SK-N-DZ (cell line): Measurements from ENCODE around the gene BBS5.
"Not testable (repeated sequence)": the region's sequence is repeated elsewhere in the genome, so short reads cannot be mapped to it uniquely, and the experiment has no call there.

Source experiments
- DNase-seq: peaks from one replicate; pipeline ENCODE4 v3.0.0-alpha.2; 2015; ENCODE audit warnings: low spot score

BBS5 gene

DNA sequence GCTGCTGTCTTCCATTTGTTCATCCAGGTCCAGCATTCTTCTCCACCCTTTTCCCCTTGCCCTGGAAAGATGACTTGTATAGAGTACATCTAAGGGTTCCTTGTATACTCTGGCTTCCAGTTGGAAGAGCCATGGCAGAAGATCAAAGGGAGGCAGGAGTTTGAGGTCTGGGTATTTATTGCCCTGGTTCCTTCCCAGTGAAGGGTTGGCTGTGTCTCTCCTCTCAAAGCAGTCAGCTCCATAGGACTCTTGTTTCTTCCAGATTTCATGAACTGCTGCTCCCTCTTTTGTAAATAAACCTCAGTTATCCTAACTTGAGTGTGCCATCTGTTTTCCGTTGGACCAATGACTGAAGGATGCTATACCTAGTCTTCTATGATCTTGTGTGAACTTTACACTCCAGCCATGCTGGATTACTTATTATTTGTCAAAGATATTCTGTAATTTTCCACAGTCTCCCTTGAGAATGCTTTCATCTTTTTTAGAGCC, 6.4 kb downstream of the BBS5 start:
- DNase-seq = no peak

DNA sequence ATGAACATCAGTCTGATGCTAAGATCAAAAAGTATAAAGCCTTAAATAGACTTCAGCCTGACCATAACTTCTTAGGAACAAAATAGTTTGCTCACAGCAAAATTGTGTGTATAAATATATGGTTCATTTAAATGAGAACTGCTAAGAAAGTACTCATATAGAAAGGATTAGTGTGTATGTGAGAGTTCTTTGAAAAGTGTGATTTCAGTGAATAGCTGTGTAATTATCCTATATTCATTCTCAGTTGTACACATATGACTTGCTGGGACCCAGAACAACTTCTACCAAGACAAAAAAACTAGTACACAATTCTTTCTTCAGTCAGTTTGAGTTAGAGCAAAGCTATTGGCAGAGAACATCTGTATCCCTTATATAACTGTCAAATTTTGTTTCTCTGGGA, 7.2 kb downstream of the BBS5 start:
- DNase-seq = no peak

DNA sequence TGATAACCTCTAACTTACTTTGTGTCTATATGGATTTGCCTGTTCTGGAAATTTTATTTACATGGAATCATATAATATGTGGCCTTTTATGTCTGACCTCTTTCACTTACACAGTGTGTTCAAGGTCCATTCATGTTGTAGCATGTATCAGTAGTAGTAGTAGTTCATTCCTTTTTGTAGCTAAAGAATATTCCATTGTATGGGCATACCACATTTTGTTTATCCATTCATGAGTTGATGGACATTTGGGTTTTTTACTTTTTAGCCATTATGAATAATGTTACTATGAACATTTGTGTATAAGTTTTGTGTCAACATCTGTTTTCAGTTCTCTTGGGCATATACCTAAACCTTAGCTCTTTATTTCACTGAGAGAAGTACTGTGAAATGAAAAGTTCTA, 11.5 kb downstream of the BBS5 start:
- DNase-seq = no peak

DNA sequence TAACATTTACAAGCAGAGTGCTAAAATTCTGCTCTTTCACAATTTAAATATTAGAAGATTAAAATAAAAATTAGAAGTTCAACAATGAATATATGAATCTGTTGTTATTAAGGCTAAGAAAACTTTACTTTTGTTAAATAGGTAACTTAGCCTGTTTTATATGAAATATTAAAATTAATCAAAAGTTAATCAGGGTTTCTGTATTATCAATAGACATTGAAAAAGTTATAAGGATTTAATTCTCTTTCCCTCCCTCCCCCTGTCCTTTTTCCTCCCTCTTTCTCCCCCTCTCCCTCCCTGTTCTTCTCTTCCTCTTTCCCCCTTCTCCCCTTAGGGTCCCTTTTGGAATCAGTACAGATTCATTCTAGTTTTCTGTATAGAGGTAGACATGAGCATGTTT, 12.1 kb downstream of the BBS5 start:
- no peak for DNase-seq

DNA sequence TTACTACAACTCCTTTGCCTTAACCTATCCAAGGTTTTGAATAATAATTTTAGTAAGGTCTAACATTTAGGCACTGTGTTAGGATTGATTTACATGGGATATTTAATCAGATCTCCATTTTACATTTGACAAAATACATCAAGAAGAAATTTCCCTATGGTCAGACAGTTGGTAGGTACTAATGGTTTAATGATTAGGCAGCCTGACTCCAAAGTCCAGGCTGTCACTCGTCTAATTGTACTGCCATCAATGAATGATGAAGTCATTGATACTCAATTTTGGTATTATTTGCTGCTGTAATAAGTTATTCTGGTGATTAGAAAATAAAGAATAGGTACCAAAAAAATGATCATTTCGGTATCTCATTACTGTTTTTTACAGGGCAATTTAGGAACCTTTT, 14.1 kb downstream of the BBS5 start:
- no peak for DNase-seq

DNA sequence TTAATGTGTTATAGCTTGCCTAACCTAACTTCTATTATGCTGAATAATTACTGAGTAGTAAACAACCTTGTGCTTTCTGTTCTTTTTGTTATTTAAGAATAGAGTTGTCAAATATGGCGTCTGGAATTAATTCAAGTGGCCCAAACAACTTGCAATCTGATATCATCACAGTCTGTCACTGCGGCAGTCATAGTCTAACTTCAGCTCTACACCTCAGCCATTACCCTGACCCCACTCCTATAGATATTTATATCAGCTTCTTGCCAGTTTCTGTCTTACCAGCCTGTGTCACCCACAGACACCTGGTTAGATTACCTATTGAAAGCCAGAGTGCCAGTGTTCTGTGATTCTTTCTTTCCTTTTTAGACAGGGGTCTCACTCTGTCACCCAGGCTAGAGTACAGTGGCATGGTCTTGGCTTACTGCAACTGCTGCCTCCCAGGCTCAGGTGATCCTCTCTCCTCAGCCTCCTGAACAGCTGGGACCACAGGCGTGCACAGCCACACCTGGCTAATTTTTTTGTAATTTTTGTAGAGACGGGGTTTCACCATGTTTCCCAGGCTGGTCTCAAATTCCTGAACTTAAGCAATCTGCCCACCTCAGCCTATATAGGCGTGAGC, 16.1 kb downstream of the BBS5 start:
- no peak for DNase-seq

DNA sequence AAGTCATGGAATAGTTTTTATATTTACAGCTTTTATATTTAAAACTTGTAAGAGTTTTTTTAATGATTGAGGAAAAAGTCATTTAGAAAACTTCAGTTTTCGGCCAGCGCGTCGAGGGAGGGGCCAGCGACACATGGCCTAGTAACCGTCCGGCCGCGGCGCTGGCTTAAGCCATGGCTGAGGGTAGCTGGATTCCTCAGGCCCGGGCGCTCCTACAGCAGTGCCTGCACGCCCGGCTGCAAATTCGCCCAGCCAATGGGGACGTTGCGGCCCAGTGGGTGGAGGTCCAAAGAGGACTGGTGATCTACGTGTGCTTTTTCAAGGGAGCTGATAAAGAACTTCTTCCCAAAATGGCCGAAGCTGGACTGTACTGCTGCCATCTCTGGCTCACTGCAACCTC, 25.4 kb downstream of the BBS5 start:
- DNase-seq = no peak

DNA sequence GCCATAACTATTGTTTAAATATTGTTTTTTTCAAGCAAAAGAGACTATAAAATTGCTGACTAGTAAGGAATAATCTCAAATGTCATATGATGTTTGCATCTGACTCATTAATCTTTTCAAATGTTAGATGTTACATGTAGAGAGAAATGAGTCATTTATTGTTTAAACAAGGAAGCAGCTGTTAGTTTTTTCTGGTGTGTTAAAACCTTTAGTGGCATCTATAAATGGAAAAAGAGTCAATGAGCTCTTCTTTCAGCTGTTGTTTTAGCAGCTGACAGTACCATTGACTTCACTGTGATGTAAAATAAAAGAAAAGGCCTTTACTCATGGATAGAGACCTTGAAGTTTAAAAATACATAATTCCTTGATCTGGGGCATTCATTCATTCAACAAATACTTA, 28.4 kb downstream of the BBS5 start:
- DNase-seq = no peak

DNA sequence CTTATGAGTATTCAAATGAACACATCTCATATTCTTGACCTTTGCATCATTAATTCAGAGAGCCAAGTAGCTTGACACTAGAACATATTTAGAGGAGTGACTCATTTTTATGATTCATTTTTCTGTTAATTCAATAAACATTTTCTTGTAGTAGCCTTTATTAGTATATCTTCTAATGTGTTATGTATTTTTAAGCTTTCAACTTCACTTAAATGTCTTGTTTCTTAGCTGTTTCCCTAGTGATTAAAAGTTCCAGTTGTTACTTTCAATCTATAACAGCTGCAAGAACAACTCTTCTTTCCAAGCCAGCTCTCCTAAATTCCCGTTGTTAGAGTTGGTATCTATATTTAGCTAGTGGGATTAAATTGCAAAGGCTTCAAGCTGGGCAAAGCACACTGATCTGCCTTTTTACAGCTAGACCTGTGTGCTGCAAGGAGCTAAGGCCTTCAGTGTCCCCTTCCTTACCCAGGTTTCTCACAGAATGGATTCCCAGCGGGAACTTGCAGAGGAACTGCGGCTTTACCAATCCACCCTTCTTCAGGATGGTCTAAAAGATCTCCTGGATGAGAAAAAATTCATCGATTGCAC, 30.1 kb downstream of the BBS5 start, which contains the start of gene KLHL41:
TSS of gene KLHL41 (plus strand) at position 405 of the 588 bp plus-strand sequence. CDS start at position 482, 77 bp downstream.
- no peak for DNase-seq

DNA sequence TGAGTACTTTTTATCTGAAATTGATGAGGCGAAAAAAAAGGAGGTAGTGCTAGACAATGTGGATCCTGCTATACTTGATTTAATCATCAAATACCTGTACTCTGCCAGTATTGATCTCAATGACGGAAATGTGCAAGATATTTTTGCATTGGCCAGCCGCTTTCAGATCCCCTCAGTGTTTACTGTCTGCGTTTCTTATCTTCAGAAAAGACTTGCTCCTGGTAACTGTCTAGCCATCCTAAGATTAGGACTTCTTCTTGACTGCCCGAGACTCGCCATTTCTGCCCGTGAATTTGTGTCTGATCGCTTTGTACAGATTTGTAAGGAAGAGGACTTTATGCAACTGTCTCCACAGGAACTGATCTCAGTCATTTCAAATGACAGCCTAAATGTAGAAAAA, 30.7 kb downstream of the BBS5 start:
- no peak for DNase-seq

DNA sequence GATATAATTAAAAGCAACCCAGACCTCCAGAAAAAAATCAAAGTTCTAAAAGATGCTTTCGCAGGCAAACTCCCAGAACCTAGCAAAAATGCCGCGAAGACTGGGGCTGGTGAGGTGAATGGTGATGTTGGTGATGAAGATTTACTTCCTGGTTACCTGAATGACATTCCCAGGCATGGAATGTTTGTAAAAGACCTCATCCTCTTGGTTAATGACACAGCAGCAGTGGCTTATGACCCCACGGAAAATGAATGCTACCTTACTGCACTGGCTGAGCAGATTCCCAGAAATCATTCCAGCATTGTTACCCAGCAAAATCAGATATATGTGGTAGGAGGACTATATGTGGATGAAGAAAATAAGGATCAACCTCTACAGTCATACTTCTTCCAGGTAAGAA, 31.2 kb downstream of the BBS5 start:
- no peak for DNase-seq

DNA sequence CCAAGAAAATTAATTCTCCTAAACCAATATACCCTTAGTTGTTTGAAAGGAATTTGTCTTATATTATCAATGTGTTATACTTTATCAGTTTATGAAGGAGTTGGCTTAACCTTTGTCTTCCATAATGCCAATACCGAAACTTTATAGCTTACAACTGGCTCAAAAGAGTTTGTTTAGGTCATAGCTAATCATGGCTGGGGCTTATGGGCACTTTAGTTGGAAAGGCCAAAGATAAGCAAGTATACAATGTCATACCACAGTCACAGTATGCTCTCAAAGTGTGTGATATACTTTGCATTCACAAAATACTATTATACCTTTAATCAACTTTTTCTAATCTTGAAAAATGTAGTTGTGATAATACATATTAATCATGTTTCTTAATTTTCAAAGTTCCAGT, 32.5 kb downstream of the BBS5 start:
- no peak for DNase-seq

DNA sequence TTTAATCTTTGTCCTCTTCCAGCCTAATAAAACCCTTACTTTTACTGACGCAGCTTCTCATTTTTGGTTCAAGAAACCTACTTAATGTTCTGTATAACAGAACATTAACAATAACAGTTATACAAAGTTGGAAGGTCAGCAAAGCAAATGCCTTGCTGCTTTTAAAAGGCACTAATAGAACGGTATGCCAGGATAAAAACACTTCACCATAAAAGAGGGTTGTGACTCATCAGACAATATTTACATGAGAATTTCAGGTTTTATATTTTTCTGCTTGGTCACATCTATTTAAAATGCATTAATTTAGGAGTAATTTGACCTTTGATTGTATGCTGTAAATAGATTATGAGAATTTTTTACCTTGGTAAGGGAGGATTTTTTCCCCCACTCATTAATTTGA, 33.2 kb downstream of the BBS5 start:
- DNase-seq = no peak

DNA sequence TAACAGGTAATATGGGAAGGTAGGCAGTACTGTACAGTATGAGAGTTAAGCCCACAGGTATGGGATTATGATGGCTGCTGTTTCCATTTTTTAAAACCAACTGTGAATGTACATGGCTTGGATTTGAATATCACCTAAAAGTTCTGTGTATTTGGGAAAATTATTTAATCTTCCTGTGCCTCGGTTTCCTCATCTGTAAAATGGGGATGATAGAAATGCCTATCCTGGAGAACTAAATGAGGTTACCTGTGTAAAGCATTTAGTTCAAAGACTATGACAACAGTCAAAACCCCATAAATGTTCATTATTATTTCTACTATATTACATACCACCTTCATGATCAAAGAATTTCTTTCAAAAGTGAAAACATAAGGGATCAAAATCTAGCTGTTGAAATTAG, 33.8 kb downstream of the BBS5 start:
- DNase-seq = no peak

DNA sequence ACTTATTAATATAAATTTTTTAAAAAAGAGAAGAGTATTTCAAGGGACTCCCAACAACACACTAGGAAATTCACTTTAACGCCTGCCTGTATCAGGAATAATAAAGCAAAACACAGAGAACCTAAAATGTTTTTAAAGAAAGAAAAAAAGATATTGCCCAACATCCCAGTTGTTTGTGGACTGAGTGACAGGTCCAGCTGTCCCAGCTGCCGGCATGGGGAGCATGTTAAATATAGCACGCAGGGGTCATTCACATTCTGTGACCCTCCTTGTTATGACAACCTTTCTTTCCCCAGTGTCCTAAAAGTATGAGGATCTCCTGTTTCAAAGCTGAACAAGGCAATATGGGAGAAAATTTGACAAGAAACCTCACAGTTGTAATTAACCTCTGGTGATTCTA, 34.6 kb downstream of the BBS5 start:
- DNase-seq = no peak

DNA sequence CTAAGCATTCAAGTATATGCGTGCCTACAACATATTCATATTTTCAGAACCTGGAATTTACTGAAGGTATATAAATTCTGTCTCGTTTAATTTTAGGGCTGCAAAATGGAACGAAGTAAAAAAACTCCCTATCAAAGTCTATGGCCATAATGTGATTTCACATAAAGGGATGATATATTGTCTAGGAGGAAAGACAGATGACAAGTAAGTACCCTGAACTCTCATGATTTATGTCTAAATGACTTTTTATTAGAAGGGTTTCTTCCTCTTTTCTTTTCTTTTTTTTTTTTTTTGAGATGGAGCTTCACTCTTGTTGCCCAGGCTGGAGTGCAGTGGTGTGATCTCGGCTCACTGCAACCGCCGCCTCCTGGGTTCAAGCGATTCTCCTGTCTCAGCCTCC, 35.5 kb downstream of the BBS5 start:
- DNase-seq = not testable (repeated sequence)

DNA sequence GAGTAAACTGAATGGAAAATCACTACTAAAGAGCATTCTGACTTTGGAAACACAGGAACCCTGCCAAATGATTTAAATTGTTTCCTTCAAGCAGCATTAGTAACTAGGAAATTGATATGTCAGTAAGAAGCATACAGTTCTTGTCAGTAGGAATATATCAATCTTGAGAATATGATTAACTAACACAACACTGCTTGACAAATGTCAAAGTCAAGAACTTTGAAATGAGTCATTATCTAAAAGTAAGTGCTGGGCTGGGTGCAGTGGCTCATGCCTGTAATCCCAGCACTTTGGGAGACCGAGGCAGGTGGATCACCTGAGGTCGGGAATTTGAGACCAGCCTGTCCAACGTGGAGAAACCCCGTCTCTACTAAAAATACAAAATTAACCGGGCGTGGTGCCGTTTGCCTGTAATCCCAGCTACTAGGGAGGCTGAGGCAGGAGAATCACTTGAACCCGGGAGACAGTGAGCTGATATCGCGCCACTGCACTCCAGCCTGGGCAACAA, 37.2 kb downstream of the BBS5 start:
- not testable (repeated sequence) for DNase-seq

DNA sequence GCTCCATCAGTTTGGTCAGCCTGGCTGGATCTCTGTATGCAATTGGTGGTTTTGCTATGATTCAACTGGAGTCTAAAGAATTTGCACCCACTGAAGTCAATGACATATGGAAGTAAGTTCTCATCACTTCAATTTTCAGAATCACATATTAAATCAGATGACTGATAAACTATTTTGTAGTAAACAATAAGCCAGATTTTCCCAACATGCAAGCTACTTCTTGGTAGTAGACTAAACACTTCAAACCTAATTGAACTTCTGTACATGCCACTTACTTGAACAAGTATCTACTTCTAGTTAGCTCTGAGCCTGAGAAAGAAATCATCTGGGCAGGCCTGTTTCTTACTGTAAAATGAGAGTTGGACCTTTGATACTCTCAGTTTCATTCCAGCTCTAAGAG, 41.6 kb downstream of the BBS5 start:
- DNase-seq = no peak

DNA sequence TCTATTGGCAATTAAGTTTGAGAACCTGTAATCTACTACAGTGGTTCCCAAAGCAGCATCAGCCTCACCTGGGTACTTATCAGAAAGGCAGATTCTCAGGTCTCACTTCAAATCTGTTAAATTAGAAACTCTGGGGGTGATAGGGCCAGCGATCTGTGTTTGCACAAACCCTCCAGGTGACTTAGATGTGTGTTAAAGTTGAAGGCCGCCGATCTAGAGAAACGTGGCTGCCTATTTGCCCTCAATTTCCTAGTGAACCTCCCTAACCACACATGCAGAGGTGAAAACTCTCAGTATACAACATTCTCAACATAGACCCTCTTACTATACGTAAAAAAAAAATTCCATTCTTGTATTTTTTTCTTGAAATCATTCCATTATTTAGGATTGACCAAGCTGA, 44.4 kb downstream of the BBS5 start:
- no peak for DNase-seq

DNA sequence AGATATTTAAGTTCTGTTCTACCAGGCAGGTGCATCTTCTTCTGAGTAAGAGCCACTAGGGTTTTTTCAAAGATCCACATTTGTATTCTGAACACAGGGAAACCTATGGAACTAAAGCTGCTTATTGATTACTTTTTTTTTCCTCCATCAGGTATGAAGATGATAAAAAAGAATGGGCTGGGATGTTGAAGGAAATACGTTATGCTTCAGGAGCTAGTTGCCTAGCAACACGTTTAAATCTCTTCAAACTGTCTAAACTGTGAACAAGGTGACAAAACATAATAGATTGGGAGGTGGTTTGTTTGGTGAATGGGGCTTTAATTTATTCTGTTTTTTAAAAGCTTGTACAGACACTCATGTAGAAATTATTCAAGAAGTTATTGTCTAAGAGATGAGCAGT, 46.1 kb downstream of the BBS5 start:
- DNase-seq = no peak

DNA sequence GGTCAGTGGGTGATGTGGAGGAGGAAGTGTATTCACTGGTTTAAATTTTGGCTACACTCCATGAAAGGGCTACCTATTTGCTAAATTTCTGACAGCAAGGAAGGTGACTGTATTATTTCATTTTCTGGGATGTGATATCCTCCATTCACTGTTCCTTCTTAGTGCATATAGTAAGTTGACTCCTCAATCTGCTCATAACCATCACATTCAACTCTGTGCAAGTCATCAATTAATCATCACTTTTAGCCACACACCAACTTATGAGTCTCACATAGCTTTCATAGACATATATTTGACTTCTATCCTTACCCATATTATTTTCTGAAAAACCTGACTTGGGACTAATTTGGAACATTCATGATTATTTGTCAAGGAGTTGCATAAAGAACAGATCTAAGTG, 47.2 kb downstream of the BBS5 start:
- no peak for DNase-seq

DNA sequence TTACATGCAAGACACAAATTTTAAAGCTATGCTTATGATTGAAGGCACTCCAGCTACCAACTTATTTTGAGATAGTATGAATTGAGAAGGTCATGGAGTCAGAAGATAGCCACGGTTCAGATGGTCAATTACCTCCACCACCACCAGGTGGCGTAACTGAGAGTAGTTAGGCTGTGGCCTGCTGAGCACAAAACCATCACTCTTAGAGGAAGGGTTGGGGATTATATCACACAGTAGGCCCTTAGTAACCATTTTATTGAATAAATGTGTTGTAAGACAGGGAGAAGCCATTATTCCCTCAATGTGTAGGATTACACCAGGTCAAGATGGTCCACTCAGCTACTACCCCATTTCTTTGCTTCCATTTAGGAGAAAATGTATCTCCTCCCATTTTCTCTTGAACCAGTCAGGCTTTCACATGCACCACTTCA, 49.0 kb downstream of the BBS5 start:
- peak; percentile 54 for DNase-seq

DNA sequence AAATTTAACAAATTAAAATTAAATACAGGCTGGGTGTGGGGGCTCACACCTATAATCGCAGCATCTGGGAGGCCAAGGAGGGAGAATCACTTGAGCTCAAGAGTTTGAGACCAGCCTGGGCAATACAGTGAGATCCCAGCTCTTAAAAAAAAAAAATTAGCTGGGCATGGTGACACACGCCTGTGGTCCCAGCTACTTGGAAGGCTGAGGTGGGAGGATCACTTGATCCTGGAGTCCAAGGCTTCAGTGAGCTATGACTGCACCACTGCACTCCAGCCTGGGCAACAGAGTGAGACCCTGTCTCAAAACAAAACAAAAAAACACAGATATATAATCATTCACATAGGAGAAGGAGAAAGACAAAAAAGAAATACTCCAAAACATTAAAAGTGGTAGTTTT, 60.2 kb downstream of the BBS5 start:
- DNase-seq = not testable (repeated sequence)
